ENCODE data around the gene IL1R2. TPM values are rescaled to one million over a fixed set of nuclear protein-coding genes. Genes with fewer than 3 reads are reported as not detected.
A peak's percentile ranks its signal among the peaks of the same experiment; 100 is the strongest.

IL1R2 gene
- polyA plus RNA-seq, 6 donors from 2014 or later, result 0.70 TPM; not detected in 5

GRCh38 chr2:102033031-102033749, 41.4 kb downstream of the IL1R2 start:
- Mint-ChIP-seq H3K4me3 (peak overlapping the region in 7 of 8 donors; percentile 29 to 88 (median 63)), H3K9me3 (peaks cover 0 to 5% (median 0%) of the 10 kb centered on the region in 7 donors), H3K36me3 (no peaks in the 10 kb centered on the region), H3K27ac (peak overlapping the region; percentile 0 to 88 (median 72)), H3K27me3 (peaks cover 0 to 11% (median under 1%) of the 10 kb centered on the region in 3 donors), H3K4me1 (peaks cover 15 to 22% (median 22%) of the 10 kb centered on the region in 3 donors)
- peak; percentile 24 for DNase-seq
- peak; percentile 74 to 93 for ATAC-seq (ENCODE audit: low read depth in 2 of 2)

DNA sequence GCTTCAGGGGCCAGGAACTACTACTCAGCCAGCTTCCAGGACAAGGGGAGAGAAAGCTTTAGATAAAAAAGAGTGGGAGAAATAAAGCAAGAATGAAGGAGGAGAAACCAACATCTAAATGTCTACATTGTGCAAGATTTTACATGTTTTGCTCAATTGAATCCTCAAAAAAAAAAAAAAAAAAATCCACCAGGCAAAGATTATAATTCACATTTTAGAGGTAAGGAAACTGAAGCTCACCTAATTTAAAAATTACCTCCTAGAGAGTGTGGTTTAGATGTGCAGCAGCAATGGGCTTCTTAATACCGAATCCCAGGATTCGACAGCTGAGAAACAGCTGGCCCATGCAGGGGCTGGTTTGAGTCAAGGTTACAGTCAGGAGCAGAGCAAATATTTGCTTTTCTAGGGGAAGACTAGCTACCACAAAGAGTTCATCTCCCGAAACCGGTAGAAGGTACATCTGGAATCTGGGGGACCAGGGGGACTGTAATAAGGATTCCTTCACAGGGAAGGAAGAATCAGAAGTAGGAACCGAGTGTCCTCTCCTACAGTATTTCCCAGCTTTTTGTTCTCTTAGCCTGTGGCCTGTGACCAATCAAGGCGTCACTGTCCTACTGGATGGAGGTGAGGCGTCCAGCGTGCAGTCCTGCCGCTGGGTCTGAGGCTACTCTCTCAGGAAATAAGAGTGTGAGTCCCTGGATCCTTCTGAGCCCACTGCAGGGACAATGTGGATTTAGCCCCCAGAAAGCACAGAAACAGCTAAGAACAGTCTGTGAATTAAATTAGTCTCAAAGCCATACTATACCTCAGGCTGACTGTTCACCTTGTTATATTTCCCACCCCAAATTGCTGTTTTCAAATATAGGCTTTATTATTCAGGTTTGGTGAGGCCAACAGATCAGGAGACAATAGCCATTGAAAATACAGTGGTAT, 42.3 kb downstream of the IL1R2 start:
- ATAC-seq (ENCODE audit: low read depth in 2 of 2) (no peak), DNase-seq (no peak)
- Mint-ChIP-seq H3K27ac (peak overlapping the region in 5 of 6 donors; percentile 0 to 88 (median 70)), H3K36me3 (no peaks in the 10 kb centered on the region), H3K27me3 (peaks cover 0 to 12% (median 6%) of the 10 kb centered on the region in 3 donors), H3K4me1 (peaks cover 15 to 22% (median 21%) of the 10 kb centered on the region in 3 donors), H3K9me3 (peaks cover 0 to 5% (median 0%) of the 10 kb centered on the region in 7 donors), H3K4me3 (peak overlapping the region in 7 of 8 donors; percentile 29 to 88 (median 61))

DNA sequence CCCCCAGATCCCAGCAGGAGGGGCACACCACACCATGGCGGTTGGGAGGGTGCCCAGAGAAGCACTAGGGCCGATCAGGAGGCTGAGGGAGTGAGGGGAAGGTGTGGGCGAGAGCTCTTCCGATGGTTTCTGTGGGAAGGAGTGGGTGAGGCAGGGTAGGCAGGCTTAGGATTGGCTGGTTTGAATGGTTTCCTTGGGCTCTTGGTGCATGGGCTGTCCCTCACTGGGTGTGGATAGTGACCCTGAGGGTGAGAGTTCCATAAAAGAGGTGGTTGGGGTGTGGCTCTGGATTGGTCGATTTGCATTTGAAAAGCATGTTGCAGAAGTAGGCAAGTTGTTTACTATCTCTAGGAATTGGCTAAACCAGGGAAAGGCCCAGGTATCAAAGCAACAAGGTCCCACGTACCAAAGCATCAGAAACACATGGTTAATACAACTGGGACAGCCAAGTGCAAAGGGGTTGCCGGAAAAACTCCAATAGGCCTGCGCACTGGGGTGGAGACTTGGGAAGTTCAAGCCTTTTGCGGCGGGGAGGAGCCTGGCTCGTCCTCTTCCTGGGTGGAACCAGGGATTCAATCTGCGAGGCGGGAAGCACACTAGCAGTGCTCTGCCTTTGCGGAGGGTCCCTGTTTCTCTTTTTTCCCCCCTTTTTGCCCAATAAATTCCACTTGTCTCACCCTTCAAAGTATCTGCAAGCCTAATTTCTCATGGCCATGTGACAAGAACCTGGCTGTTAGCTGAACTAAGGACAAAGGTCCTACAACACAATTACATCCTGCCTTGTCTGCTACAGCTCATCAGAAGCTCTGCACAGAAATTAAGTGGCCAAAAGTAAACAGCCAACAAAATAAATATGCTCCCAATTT, 43.2 kb downstream of the IL1R2 start:
- no peak for DNase-seq
- H3K4me3 Mint-ChIP-seq, result no peak overlapping the region

DNA sequence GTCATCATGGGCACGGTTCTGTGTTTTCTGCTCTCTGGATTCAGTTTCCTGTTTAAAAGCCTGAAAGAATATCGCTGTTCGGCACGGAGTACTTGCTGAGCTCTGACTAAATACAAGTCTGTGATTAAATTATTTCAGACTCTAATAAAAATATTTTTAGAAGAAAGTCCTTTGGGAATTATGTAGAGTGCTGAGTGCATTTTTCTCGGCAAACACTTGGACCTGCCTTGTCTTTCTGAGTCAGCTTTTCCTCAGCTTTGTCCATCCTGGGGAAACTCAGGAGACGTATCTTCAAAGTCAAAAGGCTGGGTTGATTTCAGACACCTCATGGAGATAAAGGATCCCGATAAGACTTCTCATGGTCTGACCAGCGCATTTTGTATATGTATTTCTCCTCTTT, 45.9 kb downstream of the IL1R2 start:
- no peak for DNase-seq
- Mint-ChIP-seq H3K4me3 (no peak overlapping the region), H3K4me1 (peaks cover 19 to 21% (median 20%) of the 10 kb centered on the region in 3 donors), H3K36me3 (no peaks in the 10 kb centered on the region), H3K27me3 (peaks cover 11 to 43% (median 26%) of the 10 kb centered on the region in 3 donors), H3K9me3 (peaks cover 0 to 5% (median 0%) of the 10 kb centered on the region in 7 donors), H3K27ac (no peak overlapping the region)
- ATAC-seq (ENCODE audit: low read depth in 2 of 2), result no peak

More for the DNA sequence above, 43.2 kb downstream of the IL1R2 start:
- ATAC-seq (ENCODE audit: low read depth in 2 of 2), result no peak
- Mint-ChIP-seq H3K36me3 (no peaks in the 10 kb centered on the region), H3K27me3 (peaks cover 0 to 20% (median 6%) of the 10 kb centered on the region in 3 donors), H3K4me1 (peaks cover 15 to 22% (median 21%) of the 10 kb centered on the region in 3 donors), H3K9me3 (peaks cover 0 to 5% (median 0%) of the 10 kb centered on the region in 7 donors), H3K27ac (peak overlapping the region in 1 of 6 donors; percentile 48)

DNA sequence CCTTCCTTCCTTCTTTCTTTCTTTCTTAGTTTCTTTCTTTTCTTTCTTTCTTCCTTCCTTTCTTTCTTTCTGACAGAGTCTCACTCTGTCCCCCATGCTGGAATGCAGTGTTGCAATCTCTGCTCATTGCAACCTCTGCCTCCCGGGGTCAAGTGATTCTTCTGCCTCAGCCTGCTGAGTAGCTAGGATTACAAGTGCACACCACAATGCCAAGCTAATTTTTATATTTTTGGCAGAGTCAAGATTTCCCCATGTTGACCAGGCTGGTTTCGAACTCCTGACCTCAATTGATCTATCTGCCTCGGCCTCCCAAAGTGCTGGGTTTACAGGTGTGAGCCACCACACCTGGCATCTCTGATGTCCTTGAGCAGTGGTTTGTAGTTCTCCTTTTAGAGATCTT, 48.5 kb downstream of the IL1R2 start:
- H3K36me3 Mint-ChIP-seq, result no peaks in the 10 kb centered on the region
- ATAC-seq (ENCODE audit: low read depth in 2 of 2), result no peak
- peaks cover 0 to 4% (median 2%) of the 10 kb centered on the region in 3 donors for H3K4me1 Mint-ChIP-seq
- peaks cover 31 to 57% (median 46%) of the 10 kb centered on the region in 3 donors for H3K27me3 Mint-ChIP-seq
- no peak for DNase-seq
- H3K9me3 Mint-ChIP-seq, result peaks cover 0 to 5% (median 0%) of the 10 kb centered on the region in 7 donors
- no peak overlapping the region for H3K4me3 Mint-ChIP-seq
- H3K27ac Mint-ChIP-seq, result peak overlapping the region in 2 of 6 donors; percentile 14 to 44

DNA sequence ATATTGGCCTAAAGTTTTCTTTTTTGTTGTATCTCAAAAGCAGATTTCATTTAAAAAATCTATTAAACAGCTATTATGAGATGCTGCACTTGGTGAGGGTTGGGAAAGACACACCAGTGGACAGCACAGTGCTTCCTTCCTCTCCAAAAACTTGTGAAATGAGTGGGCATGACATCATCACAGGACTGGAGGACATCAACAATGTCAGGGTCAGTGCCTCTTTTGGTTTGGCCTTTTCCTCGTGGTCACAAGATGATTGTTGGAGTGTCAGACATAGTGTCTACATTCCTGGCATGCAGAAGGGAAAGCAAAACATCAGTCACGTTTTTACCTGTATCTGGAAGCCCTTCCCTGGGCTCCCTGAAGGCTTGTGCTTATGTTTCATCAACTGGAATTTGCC, 49.6 kb downstream of the IL1R2 start:
- Mint-ChIP-seq H3K4me3 (no peak overlapping the region), H3K36me3 (no peaks in the 10 kb centered on the region), H3K4me1 (peaks cover 0 to 4% (median 2%) of the 10 kb centered on the region in 3 donors), H3K9me3 (peaks cover 0 to 2% (median 0%) of the 10 kb centered on the region in 7 donors), H3K27me3 (peaks cover 33 to 63% (median 56%) of the 10 kb centered on the region in 3 donors), H3K27ac (no peak overlapping the region)
- DNase-seq, result no peak
- ATAC-seq (ENCODE audit: low read depth in 2 of 2), result no peak

- Mint-ChIP-seq H3K27me3 (peaks cover 42 to 69% (median 67%) of the 10 kb centered on the region in 3 donors), H3K4me3 (peak overlapping the region in 1 of 8 donors; percentile 67), H3K36me3 (no peaks in the 10 kb centered on the region), H3K27ac (peak overlapping the region in 2 of 6 donors; percentile 17 to 97), H3K4me1 (peaks cover 0 to 4% (median 2%) of the 10 kb centered on the region in 3 donors), H3K9me3 (peaks cover 0 to 1% (median 0%) of the 10 kb centered on the region in 7 donors)
- no peak for DNase-seq
- ATAC-seq (ENCODE audit: low read depth in 2 of 2), result no peak
These were observed 50.7 kb downstream of the IL1R2 start for GRCh38 chr2:102042196-102043081.

DNA sequence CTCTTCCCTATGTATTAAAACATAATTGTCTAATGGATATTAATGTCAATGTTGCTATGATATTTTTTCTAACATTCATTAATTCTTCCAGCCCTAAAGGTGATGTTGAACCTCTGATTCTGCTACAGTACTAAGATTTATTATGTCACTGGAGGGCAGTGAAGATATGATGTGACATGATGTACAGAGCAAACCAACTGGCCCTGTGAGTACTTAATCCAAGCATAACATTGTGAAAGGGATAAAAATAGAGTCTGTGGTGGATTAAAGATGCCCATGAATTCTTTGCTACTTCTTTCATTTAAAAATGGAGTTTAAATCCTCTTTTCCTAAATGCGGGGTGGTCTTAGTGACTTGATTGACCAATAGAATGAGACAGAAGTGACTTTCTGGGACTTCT, 51.8 kb downstream of the IL1R2 start:
- H3K9me3 Mint-ChIP-seq, result peaks cover 0 to 4% (median 0%) of the 10 kb centered on the region in 7 donors
- peaks cover 0 to 4% (median 2%) of the 10 kb centered on the region in 3 donors for H3K4me1 Mint-ChIP-seq
- no peak for ATAC-seq (ENCODE audit: low read depth in 2 of 2)

DNA sequence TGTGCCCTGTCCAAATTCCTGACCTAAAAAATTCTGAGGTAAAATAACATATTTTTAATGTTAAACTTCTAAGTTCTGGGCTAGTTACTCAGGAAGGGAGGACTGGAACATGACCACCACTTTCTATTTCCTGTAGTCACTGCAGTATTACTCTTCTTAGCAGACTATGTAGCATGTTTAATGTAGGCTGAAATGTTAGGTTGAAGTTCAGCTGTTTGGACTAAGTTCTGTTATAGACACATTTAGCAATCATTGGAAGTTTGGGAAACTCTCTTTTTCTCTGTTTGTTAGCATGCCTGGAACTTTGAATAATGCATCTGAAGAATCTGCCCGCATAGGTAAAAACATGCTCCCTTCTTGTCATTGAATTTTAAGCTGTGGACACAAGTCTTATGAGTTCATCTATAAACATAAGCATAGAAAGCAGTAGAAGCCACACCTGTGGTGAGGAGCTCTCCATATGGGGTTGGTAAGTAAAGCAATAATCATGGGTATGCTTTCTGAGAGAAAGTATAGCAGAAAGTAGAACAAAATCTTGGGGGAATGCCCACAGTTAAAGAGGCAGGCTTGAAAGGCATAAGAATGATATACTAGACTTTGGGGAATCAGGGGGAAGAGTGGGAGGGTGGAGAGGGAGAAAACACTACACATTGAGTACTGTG, 52.6 kb downstream of the IL1R2 start:
- Mint-ChIP-seq H3K36me3 (no peaks in the 10 kb centered on the region), H3K27ac (no peak overlapping the region), H3K27me3 (peaks cover 49 to 79% (median 73%) of the 10 kb centered on the region in 3 donors), H3K4me1 (peaks cover 0 to 4% (median 2%) of the 10 kb centered on the region in 3 donors), H3K9me3 (peaks cover 0 to 4% (median 0%) of the 10 kb centered on the region in 7 donors), H3K4me3 (no peak overlapping the region)
- ATAC-seq (ENCODE audit: low read depth in 2 of 2) (no peak), DNase-seq (no peak)

More for the DNA sequence above, 51.8 kb downstream of the IL1R2 start:
- no peak for DNase-seq
- no peak overlapping the region for H3K4me3 Mint-ChIP-seq
- H3K27me3 Mint-ChIP-seq, result peaks cover 48 to 80% (median 74%) of the 10 kb centered on the region in 3 donors
- H3K27ac Mint-ChIP-seq, result no peak overlapping the region
- H3K36me3 Mint-ChIP-seq, result no peaks in the 10 kb centered on the region

DNA sequence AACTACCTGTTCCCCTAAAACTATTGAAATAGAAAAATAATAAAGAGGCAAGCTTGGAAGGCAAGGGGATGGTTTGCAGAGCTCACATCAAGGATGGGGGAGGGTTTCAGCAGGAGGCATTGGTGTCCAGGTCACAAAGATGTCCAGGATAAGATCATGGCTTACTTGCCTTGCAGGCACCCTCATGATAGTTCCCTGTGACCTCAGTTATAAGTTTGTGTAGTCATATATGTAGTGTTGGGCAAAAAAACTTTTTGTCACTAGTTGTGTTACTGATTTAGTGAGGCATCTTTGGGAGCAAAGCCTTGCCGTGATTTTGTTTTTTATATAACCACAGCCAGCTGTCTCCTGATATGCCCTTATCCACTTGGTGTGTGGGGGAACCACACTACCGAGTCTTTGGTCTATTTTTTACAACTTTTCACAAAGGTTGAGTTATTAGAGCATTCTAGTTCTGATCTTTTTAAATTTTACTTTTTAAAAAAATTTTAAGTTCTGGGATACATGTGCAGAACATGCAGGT, 53.3 kb downstream of the IL1R2 start:
- Mint-ChIP-seq H3K9me3 (peaks cover 0 to 4% (median 0%) of the 10 kb centered on the region in 7 donors), H3K36me3 (no peaks in the 10 kb centered on the region), H3K27me3 (peaks cover 53 to 73% (median 73%) of the 10 kb centered on the region in 3 donors), H3K27ac (no peak overlapping the region), H3K4me3 (no peak overlapping the region), H3K4me1 (peaks cover 0 to 4% (median 2%) of the 10 kb centered on the region in 3 donors)
- ATAC-seq (ENCODE audit: low read depth in 2 of 2) (no peak), DNase-seq (no peak)

DNA sequence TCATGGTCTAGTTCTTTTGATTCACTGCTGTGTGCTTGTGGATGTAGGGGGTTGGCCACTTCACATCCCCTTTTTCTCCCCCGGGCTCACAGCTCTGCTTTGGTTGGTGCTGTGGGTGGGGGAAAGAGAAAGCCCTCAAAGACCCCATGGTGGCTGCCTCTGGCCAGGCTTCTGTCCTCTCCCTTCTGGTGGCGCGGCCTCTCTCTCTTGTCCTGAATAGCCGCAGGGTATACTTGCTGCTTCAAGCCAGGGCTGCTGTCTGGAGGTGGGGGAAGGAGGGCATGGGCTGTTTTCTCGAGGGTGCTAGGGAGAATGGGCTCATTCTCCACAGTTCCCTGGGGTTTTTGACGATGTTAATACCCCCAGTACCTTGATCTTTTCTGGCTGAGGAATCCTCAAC, 53.9 kb downstream of the IL1R2 start:
- ATAC-seq (ENCODE audit: low read depth in 2 of 2), result no peak
- Mint-ChIP-seq H3K36me3 (no peaks in the 10 kb centered on the region), H3K4me1 (peaks cover 0 to 4% (median 2%) of the 10 kb centered on the region in 3 donors), H3K27ac (no peak overlapping the region), H3K4me3 (no peak overlapping the region), H3K27me3 (peaks cover 58 to 67% (median 66%) of the 10 kb centered on the region in 3 donors), H3K9me3 (peaks cover 0 to 4% (median 0%) of the 10 kb centered on the region in 7 donors)
- DNase-seq, result no peak
